Keratinocyte (primary cell): Measurements from ENCODE around the gene DTWD2.

Experiments used
- CTCF ChIP-seq, 3 experiments: IDR thresholded peaks in 1 of 3; conservative IDR thresholded peaks in 1 of 3; optimal IDR thresholded peaks in 1 of 3; 2 replicates in 2 of 3; 3 replicates in 1 of 3; pipeline versions ENCODE3 to v1.5.1; 2011; ENCODE audit warnings: low read length in 3 of 3, mild to moderate bottlenecking in 3 of 3, moderate library complexity in 2 of 3, control low read depth in 1 of 3, inconsistent platforms in 1 of 3; ENCODE audit not compliant: insufficient read depth in 2 of 3; ENCODE audit errors: extremely low read depth in 1 of 3
- EZH2 ChIP-seq: IDR thresholded peaks from one replicate; pipeline ENCODE4 v1.6.1; 2012; ENCODE audit warnings: inconsistent platforms, mild to moderate bottlenecking, low read length, moderate library complexity

- TF ChIP-seq EZH2 (no peak), CTCF (optimal IDR thresholded peaks at IDR 0.05 in 1 of 3, IDR thresholded peaks at IDR 0.05 in 1 of 3, conservative IDR thresholded peaks at IDR 0.05 in 1 of 3; ENCODE audit: extremely low read depth in 1 of 3, insufficient read depth in 2 of 3, low read length in 3 of 3) (no peak)
Observed at GRCh38 chr5:119011186-119011585, 22.8 kb upstream of the DTWD2 start.
